ENCODE data around the gene CA9.

CA9 gene

DNA sequence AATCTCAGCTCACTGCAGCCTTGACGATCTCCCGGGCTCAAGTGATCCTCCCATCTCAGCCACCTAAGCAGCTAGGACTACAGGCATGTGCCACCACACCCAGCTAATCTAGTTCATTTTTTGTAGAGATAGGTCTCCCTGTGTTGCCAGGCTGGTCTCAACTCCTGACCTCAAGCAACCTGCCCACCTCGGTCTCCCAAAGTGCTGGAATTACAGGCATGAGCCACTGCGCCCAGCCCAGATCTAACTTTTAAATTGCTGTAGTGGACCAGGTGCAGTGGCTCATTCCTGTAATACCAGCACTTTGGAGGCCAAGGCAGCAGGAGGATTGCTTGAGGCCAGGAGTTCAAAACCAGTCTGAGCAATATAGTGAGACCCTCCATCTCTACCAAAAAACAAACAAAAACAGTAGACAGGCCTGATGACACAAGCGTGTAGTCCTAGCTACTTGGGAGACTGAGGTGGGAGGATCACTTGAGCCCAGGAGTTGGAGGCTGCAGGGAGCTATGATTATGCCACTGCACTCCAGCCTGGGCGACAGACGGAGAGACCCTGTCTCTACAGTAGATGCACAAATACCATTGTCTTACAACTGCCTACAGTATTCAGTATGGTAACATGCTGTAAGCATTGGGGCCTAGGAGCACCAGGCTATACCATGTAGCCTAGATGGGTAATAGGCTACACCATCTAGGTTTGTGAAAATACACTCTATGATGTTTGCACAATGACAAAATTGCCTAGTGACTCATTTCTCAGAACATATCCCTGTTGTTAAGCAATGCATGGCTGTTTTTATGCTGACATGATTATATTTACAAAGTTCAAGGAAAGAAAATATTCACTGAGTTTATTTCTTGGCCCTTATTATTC is 21.5 kb upstream of the CA9 start:
- in situ Hi-C loops (cut with MboI; ENCODE audit: low sequenced_read_pairs): no loop called here

DNA sequence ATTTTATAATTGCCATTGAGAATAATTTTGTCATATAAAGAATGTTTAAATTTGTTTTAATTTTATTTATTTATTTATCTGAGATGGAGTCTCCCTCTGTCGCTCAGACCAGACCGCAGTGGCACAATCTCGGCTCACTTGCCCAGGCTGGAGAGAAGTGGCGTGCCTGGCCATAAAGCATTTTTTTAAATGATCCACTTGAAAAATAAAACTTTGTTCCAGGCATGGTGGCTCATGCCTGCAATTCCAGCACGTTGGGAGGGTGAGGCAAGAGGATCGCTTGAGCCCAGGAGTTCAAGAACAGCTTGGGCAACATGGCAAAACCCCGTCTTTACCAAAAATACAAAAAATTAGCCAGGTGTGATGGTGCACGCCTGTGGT is 20.9 kb upstream of the CA9 start:
- in situ Hi-C loops (cut with MboI; ENCODE audit: low sequenced_read_pairs): no loop called here

DNA sequence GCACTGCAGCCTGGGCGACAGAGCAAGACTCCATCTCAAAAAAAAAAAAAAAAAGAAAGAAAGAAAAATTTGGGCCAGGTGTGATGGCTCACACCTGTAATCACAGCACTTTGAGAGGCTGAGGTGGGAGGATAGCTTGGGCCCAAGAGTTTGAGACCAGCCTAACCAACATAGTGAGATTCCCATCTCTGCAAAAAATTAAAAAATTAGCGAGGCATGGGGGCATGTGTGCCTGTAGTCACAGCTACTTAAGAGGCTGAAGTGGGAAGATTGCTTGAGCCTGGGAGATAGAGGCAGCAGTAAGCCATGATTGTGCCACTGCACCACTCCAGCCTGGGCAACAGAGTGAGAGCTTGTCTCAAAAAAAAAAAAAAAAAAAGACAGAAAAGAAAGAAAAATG is 20.1 kb upstream of the CA9 start:
- in situ Hi-C loops (cut with MboI; ENCODE audit: low sequenced_read_pairs): no loop called here

DNA sequence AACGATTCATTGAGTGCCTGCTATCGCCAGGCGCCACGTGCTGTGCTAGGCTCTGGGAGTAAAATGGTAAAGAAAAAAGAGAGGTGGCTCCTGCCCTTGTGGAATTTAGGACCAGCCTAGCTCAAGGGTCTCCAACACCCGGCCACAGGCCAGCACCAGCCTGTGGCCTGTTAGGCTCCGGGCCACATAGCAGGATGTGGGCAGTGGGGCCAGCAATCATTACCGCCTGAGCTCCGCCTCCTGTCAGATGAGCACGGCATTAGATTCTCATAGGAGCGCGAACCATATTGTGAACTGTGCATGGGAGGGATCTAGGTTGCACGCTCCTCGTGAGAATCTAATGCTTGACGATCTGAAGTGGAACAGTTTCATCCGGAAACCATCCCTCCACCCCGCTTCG is 17.4 kb upstream of the CA9 start:
- in situ Hi-C loops (cut with MboI; ENCODE audit: low sequenced_read_pairs): loop anchor here (5.0 kb wide), 1 partner anchor 71 kb away; no protein-coding TSS in a partner anchor

DNA sequence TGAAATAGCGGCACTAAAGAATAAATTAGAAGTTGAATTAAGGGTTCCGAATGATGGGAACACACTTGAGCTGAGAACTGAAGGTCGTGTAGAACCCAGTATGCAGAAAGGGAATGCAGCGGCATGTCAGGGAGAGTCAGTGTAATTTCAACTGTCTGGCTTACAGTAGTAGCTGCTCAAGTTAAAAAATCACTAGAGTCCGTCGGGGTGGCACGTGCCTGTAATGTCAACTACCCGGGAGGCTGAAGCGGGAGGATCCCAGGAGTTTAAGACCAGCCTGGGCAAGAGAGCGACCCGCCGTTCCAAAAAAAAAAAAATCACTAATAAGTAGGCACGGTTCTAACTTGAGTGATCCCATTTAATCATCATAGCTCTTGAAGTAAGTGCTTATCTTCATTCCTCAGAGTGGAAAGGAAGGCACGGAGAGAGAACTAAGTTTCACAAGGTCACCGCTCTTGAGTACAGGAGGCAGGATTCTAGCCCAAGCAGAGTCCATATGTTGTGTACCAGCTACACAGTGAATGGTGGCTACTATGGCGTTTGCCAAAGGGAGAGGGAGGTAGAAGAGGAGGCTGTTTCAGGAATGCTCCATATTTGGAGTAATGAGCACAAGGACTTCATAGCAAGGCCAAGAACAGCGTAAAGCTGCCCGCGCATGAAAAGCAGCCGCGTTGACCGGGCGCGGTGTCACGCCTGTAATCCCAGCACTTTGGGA is 16.7 kb upstream of the CA9 start:
- in situ Hi-C loops (cut with MboI; ENCODE audit: low sequenced_read_pairs): loop anchor here (5.0 kb wide), 1 partner anchor 70 kb away; no protein-coding TSS in a partner anchor

DNA sequence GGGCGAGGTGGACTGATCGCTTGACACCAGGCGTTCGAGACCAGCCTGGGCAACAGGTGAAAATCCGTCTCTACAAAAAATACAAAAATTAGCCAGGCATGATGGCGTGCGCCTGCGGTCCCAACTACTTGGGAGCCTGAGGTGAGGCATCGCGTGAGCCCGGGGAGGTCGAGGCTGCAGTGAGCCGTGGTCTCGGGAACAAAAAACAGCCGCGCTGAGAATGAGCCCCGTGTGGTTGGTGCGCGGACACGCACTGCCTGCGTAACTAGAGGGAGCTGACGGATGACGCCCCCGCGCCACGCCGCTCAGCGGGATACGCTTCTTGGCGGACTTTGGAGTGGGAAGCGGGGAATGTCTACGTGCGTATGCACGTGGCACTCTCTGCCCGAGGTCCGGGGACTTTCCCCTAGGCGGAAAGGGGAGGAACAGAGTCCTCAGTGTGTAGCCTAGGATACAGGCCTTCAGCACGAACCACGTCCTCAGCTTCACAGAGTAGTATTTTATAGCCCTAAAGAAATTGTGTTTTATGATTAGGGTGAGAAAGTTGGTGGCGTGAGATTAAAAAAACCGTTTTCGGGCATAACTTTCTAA is 16.1 kb upstream of the CA9 start, which contains the start of gene RMRP:
RMRP (minus strand) TSS at position 474 of the 591 bp plus-strand sequence.
- in situ Hi-C loops (cut with MboI; ENCODE audit: low sequenced_read_pairs): loop anchor here (5.0 kb wide), 1 partner anchor 70 kb away; no protein-coding TSS in a partner anchor

DNA sequence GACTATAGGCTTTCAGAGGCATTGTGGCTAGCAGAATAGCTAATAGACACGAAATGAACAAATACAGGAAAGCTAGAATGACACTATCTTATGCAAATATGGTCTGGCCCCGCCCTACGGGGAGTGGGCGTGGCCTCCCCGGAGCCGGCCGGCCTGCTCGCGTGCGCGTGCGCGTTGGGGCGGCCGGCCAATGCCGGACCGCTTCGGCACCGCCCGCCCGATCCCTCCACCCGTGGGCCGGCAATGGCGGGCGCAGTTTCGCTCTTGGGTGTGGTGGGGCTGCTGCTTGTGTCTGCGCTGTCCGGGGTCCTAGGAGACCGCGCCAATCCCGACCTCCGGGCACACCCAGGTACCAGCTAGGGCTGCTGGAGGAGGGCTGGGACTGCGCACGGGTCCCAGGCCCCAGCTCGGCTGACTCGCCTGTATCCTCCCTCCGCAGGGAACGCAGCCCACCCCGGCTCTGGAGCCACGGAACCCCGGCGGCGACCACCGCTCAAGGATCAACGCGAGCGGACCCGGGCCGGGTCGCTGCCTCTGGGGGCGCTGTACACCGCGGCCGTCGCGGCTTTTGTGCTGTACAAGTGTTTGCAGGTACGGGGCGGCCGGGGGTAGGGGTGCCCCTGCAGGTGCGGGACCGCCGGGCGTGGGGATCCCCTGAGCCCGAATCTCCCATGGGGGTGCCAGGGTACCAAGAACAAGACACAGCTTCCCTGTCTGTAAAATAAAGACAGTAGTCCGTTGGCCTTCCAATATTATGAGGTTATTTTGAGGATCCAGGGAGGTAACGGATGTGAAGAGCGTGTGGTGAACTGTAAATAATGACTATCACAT is 15.4 kb upstream of the CA9 start, which contains the start of gene CCDC107:
CCDC107 (plus strand) TSS at position 156 of the 831 bp plus-strand sequence; CDS start at position 244, 88 bp downstream.
- in situ Hi-C loops (cut with MboI; ENCODE audit: low sequenced_read_pairs): loop anchor here (5.0 kb wide), 1 partner anchor 69 kb away; no protein-coding TSS in a partner anchor

DNA sequence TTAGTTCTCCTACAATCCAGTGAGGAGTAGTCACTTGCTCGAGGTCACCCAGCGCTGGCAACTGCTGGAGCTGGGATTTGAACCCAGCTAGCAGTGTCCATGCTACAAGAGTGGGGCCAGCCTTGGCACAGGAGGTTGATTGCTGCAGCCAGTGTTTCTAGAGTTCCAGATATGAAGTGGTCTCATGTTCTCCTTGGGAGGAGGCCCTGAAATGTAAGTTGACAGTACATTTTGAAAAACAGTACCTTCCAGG is 14.8 kb upstream of the CA9 start:
- in situ Hi-C loops (cut with MboI; ENCODE audit: low sequenced_read_pairs): loop anchor here (5.0 kb wide), 1 partner anchor 68 kb away; no protein-coding TSS in a partner anchor

DNA sequence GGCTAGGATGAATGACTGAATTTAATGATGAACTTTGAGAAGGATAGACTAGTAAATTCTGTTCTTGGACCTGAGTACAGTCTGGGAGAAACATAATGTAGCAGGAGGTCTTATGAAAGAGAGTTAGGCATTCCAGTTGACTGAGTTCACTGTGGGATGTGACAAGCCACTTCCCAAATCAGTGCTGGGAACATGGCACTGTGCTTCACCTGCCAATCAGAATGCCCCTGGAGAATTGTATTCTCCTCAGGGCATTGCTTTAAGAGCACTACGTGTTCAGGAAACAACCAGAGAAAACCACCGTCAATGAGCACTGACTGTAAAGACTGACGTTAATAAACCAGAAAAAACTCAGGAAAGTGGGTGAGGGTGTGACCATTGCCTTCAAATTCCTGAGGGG is 14.4 kb upstream of the CA9 start:
- in situ Hi-C loops (cut with MboI; ENCODE audit: low sequenced_read_pairs): loop anchor here (5.0 kb wide), 1 partner anchor 68 kb away; no protein-coding TSS in a partner anchor

DNA sequence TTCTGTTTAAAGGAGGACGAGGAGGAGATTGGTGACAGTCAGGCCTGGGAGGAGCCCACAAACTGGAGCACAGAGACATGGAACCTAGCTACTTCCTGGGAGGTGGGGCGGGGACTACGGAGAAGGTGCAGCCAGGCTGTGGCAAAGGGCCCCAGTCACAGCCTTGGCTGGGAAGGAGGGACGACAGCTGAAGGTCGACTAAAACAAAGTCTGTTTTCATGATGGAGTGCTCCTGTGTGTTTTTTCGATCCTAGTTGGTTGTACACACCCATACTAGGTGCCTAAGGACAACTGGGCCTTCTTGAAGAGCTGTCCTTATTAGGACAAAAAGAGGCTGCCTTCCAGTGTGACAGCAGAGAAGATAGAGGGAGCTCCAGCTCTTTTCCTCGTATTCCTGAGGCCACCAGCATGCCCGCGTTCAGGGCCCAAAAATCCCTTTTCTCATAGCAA is 12.7 kb upstream of the CA9 start:
- in situ Hi-C loops (cut with MboI; ENCODE audit: low sequenced_read_pairs): no loop called here

DNA sequence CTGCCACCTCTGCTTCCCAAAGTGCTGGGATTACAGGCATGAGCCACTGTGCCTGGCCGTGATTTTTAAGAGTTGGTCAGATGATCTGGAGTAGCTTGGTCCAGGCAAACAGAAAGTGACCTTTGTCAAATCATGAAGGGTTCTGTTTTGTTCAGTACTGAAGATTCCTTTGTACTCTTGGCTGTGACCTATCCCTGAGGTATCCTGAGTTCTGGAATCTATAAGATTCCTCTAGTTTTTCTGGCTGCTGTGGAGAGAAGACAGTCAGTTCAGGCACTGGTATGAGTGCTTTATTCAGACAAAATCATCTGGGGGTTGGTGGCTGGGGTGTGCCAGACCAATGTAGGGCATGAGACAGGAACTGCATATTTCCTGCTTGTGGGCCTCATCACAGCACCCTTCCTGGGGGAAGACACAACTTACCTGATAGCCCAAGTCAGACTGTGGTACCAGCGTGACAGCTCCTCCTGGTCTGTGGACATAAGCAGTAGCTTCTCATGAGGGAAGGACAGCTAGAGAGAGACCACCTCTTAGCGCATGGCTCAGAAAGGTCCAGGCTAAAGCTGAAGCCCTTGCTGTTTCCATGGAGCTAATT is 11.9 kb upstream of the CA9 start:
- in situ Hi-C loops (cut with MboI; ENCODE audit: low sequenced_read_pairs): no loop called here

DNA sequence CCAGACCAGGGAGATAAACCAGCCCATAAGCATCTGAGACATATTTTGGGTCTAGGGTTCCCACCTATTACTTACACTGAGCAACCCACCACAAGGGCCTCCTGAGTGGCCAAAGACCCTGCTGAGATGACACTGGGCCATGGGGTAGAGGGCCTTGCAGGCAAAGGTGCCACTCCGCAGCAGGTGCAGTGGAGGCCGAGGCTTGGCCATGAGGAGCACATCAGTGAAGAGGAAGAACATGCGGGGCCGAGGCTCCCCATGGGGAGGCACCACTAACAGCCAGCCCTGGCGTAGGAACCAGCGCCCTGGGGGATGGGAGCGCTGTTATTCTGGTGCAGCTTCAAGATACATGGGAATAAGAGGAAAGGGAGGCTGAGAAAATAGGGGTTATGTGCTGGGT is 11.3 kb upstream of the CA9 start:
- in situ Hi-C loops (cut with MboI; ENCODE audit: low sequenced_read_pairs): no loop called here

DNA sequence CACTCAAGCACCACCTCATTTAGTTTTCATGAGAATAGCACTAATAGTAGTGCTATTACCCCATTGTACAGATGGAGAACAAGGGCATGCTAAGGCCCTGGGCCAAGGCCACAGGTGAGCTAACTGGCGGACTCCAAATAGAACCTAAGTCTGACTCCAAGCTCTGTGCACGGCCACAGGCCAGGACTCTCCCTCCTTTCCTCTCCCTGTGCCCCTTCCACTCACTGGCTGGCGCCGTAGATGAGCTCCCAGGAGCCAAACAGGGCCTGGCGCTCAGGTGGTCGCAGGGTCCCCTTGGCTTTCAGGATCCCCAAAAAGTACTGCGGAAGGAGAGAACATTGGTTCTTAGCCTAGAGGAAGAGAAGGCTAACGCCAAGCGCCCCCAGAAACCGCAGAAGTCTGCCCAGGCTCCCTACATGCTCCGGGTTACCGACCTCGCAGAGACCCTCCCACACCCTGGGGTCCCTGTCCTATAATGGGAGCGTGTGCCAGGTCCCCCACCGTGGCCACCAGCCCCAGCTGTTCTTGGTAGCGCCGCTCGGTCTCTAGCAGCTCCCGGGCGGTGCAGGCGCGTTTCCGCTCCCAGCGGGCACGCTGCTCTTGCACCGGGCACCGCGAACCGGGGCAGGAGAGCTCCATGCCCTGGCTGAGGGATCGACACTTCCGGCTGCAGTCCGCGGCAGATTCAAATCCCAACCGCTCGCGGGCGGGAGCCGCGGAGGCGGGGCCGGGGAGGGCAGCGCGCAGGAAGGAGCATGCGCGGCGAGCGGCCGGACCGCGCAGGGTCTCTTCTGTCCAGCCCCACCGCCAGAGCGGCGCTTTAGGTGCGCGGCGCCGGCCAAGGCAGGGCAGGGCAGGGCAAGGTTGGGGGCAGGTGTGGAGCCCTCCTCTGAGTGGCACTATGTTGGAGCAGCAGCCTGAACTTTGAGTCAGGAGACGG is 8.9 kb upstream of the CA9 start, which contains the start of gene ARHGEF39:
ARHGEF39 (minus strand) TSS at position 665 of the 940 bp plus-strand sequence; CDS start at position 639, 26 bp downstream.
- in situ Hi-C loops (cut with MboI; ENCODE audit: low sequenced_read_pairs): no loop called here

DNA sequence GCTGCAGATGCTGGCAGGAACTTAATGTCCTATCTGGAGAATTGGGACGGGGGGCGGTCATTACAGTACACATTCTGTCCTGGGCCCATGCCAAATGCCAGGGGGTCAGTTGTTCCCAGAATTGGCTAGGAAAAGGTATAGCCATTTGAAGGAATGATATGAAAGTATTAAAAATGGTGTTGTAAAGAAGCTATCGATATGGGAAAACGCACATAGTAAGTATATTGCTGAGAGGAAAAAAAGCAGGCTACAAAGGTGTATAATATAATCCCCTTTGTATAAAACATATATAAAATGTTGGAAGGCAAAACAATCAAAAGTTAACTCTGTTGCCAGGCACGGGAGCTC is 8.3 kb upstream of the CA9 start:
- in situ Hi-C loops (cut with MboI; ENCODE audit: low sequenced_read_pairs): no loop called here

DNA sequence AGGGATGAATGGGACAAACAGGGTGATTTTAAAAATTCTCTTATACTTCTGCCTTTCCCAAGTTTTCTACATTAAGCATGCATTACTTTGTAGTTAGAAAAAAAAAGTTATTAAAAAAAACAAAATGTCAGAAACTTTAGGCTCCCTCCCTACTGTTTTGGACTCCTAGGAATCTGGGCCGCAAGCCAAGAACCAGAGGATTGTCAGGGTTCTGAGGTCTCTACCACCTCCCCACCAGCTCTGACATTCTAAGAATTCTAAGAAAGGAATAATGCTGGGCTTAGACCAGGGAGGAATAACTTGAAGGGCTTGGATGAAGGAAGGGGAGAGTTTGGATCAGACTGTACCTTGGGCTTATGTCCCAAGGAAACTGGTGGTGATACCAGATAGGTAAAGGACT is 7.7 kb upstream of the CA9 start:
- in situ Hi-C loops (cut with MboI; ENCODE audit: low sequenced_read_pairs): no loop called here

DNA sequence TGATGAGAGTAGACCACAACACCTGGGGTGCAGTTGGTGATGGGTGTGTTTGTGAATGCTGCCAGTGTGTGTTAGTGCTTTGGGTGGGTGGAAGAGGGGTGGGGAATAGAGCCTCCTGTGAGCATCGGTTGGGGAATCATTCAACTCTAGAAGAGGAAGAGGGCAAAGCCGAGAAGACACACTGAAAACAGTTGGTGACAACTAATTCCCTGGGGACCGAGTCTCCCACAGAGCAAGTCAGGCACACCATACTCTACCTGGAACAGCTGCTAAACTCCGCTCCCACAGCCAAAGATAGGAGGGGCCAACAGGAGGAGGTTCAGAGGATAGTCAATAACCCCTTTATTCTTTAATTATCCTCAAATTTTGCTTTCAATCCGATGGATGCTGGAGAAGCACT is 7.2 kb upstream of the CA9 start:
- in situ Hi-C loops (cut with MboI; ENCODE audit: low sequenced_read_pairs): no loop called here

DNA sequence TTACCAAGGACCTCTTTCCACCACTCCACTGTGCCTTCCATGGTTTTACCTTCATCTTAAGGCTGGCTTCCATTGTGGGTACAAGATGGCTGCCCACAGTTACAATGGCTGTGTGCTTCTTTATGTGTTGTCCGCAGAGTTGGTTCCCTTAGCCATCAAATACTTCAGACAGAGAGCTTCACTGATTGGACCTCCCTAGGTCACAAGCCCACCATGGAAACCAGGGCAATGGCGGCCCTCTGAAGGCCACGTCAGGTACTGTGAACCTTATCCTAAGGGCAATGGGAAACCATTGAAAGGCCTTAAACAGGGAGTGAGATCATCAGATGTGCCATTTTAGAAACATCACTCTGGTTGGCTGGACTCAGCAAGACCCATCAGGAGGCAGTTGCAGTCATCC is 5.8 kb upstream of the CA9 start:
- in situ Hi-C loops (cut with MboI; ENCODE audit: low sequenced_read_pairs): no loop called here

DNA sequence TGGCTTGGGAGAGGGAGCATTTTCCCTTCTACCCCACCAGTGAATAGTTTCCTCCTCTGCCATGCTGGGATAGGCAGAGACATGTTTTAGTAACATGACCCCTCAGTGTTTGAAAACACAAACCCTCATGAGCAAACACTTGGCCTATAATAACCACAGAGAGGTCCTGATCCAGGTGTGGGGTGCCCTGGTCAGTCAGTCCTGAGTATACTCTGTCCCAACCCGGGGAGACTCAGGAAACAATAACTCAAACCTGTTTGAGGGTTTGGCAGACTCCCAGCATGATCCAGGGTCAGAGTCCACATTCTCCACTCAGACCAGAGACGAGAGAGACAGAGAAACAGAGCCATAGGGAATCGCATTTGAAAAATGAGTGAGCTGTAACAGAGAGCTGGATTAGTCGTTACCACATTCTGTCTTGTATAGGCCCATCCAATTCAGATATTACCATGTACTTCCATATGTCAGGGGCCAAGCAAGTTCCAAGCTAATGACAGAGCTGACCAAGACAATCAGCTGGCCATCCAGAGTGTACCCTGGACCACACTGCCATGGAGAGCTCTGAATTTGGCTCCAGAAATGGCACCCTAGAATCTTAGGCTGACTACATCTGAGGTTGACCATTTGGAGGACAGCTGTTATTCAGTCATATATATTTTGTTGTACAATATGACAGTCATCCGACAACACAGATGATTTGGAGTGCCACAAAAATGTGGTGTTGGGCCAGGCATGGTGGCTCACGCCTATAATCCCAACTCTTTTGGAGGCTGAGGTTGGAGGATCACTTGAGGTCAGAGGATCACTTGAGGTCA is 4.2 kb upstream of the CA9 start:
- in situ Hi-C loops (cut with MboI; ENCODE audit: low sequenced_read_pairs): no loop called here
